Ovary (tissue), 3 donors: ENCODE results near the gene ANGEL2.

Source experiments
- POLR2A ChIP-seq: fragments of 450-650 bp; IDR thresholded peaks from one replicate; pipeline ENCODE4 v1.6.1; 2017; ENCODE audit warnings: antibody characterized with exemption, mild to moderate bottlenecking, moderate library complexity
- TF ChIP-seq, protein P1 (sequence below), 3 donors: fragments of 450-650 bp in 2 of 3; fragments of 200-600 bp in 1 of 3; IDR thresholded peaks; one replicate each; pipeline versions ENCODE4 v1.5.1 to v1.8.0; 2016 to 2022; ENCODE audit warnings: antibody characterized with exemption in 3 of 3, mild to moderate bottlenecking in 1 of 3
- donor health status: DM: no; HTN: no; CAD: no.

DNA sequence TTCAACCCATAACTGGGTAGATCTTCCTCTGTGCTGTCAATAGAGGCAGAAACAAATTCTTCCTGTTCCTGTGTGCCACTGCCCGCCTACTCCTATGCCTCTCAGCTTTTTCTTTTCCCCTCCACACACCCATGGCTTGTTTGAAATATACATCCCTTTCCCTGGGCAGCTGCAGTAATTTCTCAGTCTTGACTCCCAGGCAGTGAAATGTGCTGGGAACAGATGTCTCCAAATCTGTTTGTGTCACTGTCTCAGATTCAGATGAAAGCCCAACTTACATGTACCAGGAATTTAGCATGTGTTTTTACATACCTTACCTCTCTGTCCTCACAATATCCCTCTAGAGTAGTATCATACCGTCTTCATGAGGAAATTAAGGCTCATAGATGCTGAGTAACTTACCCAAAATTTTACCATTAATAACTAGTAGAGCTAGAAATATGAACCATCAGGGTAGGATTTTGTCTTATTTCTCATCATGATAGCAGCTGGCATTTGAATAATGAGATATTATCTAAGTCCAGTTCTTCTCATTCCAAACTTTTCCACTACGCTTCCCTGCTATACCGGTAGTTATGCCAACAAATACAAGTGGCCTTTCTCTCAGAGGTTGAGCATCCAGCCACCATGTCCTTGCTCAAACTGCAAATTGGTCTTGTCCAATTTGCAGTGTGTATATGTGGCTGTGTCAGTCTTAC is 70.1 kb downstream of the ANGEL2 start:
- TF ChIP-seq, protein P1, sequence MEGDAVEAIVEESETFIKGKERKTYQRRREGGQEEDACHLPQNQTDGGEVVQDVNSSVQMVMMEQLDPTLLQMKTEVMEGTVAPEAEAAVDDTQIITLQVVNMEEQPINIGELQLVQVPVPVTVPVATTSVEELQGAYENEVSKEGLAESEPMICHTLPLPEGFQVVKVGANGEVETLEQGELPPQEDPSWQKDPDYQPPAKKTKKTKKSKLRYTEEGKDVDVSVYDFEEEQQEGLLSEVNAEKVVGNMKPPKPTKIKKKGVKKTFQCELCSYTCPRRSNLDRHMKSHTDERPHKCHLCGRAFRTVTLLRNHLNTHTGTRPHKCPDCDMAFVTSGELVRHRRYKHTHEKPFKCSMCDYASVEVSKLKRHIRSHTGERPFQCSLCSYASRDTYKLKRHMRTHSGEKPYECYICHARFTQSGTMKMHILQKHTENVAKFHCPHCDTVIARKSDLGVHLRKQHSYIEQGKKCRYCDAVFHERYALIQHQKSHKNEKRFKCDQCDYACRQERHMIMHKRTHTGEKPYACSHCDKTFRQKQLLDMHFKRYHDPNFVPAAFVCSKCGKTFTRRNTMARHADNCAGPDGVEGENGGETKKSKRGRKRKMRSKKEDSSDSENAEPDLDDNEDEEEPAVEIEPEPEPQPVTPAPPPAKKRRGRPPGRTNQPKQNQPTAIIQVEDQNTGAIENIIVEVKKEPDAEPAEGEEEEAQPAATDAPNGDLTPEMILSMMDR (IDR thresholded peaks at IDR 0.05) = no peak
- TF ChIP-seq POLR2A = no peak
